Left kidney (tissue), 8 donors: ENCODE results near the gene KCNC1. TPM values are rescaled to one million over a fixed set of nuclear protein-coding genes. Genes with fewer than 3 reads are reported as not detected.

Source experiments
- DNase-seq: peaks from one replicate; pipeline ENCODE4 v3.0.0-alpha.2; 2013
- long read RNA-seq, 8 donors: transcript quantifications; one replicate each; lab custom pipeline, GENCODE V29; 2026
- polyA plus RNA-seq: library from polyadenylated mRNA; unstranded; fragments of 120-200 nt; gene quantifications from one replicate; pipeline ENCODE4 v1.2.1, GENCODE V29; 2013; ENCODE audit not compliant: insufficient read length

KCNC1 gene
- 1.5 TPM for polyA plus RNA-seq
- long read RNA-seq, donor 1, full-length matches to known transcripts = 1 of 1 reads
- long read RNA-seq, donor 1, partial matches to known transcripts = 0 of 1 reads
- long read RNA-seq, donor 1, other reads (novel, unspliced or antisense) = 0 of 1 reads
- long read RNA-seq, donor 2 = 0 reads
- long read RNA-seq, donor 3, full-length matches to known transcripts = 1 of 1 reads
- long read RNA-seq, donor 3, partial matches to known transcripts = 0 of 1 reads
- long read RNA-seq, donor 3, other reads (novel, unspliced or antisense) = 0 of 1 reads
- long read RNA-seq, donor 4 = 0 reads
- long read RNA-seq, donor 5 = 0 reads
- long read RNA-seq, donor 6, full-length matches to known transcripts = 1 of 1 reads
- long read RNA-seq, donor 6, partial matches to known transcripts = 0 of 1 reads
- long read RNA-seq, donor 6, other reads (novel, unspliced or antisense) = 0 of 1 reads
- long read RNA-seq, donor 7 = 0 reads
- long read RNA-seq, donor 8 = 0 reads

DNA sequence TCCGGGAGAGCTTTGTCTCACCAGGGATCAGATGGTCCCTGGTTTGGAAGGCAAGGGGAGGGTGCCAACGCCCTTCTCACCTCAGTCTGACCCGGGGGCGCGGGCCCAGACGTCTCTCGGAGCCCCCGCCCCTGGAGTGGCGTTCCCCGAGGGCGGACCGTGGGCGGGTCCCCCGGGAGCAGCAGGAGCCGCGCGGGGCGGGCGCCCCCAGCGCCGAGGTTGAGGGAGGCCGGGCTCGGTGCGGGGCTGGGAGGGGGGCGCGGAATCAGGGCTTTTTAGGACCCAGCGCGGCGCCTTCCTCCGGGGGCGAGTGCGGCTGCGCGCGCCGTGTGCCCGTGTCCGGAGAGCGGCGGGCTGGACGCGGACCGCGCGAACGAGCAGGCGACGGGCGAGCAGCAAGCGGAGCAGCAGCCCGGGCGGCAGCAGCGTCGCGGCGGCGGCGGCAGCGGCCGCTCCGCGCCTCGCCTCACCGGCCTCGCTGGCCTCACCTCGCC is at the start of gene KCNC1:
Gene KCNC1, plus strand, starts transcription at position 364 of the 494 bp plus-strand sequence. CDS start 1,222 bp downstream, outside the sequence.
- DNase-seq = no peak

DNA sequence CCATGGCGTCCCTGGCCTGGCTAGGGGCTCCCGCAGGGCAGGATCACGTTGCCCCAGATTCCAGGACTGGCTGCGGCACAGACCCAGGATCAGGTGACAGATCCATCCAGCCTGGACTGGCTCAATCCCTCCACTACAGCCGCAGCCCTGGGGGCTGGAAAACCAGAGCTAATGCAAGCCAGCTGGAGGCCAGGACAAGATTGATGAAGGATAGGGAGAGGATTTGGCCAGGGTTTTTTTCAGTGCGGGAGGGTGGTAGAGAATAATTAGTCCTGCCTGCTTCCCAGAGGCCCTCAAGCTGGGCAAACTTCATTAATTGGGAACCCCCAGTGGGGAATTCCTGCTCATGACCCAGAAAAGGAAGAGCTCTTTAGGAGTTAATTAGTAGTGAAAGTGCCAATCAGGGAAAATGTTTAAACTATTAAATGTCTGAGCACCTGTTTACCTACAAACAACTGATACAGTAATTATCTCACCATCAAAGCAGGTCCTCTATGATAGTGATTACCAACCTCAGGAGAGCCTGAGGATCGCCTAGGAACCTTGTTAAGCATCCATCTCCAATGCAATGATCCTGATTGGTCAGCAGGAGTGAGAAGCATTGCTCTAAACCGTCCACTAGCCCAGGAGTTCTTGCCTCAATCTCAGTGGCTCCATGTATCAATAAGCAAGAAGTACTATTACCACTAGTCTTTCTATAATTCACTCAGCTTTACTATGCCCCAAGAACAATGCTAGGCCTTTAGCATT is 48.2 kb upstream of the KCNC1 start:
- no peak for DNase-seq

DNA sequence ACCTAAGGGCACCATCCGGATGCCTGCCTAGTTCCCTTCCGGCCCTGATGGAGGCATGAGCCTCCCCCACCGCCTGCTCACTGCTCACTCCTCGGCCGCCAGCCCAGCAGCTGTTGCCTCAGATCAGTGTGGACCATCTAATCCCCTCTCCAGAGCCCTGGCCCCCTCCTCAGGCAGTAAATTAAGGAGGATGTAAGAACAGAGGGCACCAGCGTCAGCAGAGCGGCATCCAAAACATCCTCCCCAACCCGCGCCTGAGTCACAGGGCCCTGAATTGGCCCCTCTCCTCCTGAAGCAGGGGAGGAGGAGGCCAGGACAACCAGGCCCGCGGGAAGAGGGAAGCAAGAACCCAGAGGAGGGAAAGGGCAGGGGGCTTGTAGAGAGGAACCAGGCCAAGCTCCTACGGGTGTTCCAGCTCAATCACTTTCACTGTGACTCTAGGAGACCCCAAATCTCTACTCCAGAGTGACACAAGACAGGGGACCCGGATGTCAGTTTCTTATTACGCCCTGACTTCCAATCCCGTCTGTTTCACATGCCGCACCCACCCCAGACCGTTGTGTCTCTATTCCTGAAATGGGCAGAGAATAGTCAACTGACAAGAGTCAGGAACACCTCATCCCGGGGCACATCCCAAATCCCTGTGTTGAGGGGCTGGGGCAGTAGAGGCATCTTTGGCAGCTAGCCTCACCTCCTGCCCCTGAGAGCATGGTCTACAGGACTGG is 46.5 kb upstream of the KCNC1 start:
- no peak for DNase-seq

DNA sequence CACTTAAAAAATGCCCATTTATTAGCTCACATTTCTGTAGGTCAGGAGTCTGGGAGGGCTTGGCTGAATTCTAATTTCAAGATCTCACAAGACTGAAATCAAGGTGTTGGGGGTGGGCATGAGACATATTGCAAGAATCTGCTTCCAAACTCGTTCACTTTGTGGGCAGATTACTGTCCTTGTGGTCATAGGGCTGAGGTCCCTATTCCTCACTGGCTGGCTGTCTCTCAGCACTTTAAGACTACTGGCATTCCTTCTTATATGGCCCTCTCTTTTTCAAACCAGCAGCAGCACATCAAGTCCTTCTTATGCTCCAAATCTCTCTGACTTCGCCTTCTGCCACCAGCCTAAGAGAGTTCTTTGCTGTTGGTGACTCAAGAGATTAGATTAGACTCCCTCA is 43.0 kb upstream of the KCNC1 start:
- no peak for DNase-seq

DNA sequence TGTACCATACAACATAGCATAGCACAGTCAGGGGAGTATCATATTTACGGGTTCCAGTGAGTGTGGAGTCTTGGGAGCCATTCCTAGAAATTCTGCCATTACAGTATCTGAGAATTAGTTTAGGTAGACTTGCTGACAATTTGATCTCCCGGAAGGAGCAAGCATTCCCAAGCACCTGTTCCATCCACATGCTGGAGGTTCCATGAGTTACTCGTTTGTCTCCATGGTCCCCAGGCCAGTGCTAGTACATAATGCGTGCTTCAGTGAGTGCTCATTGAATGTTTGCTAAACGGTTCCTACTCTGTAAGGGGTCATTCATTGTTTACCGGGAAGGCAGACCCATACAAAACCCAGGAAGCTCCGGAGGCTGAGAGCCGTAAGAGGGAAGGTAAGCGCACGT is 42.6 kb upstream of the KCNC1 start:
- DNase-seq = no peak

DNA sequence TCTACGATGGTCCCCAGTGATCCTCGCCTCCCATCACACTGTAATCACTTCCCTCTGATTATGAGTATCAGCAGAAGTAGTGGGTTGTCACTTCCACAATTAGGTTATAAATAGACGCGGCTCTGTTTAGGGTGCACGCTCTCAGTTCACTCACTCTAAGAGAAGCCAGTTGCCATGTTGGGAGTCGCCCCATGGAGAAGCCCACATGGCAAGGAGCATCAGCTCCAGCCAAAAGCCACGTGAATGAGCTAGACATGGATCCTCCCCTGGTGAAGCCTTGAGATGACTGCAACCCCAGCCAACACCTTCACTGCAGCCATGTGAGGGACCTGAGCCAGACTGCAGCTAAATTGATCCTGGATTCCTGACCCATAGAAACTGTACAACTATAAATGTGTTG is 41.6 kb upstream of the KCNC1 start:
- no peak for DNase-seq

DNA sequence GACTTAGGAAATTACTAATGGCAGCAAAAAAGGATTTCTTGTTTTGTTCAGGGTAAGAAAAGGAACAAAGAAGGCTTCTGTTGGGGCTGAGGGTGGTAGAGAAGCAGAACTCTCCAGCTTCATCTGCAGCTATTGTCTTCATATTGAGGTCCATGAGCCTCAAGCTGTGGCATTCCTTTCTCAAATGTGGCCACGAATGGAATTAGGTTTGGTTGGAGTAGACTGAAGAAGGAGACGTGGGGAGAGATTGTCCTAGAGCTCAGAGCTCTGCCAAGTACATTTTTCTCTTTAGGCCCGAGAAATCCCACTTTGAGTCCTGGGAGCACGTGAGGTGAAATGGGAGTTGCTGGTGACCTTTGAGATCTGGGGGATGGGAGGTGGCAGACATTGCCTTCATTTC is 41.0 kb upstream of the KCNC1 start:
- DNase-seq = no peak

DNA sequence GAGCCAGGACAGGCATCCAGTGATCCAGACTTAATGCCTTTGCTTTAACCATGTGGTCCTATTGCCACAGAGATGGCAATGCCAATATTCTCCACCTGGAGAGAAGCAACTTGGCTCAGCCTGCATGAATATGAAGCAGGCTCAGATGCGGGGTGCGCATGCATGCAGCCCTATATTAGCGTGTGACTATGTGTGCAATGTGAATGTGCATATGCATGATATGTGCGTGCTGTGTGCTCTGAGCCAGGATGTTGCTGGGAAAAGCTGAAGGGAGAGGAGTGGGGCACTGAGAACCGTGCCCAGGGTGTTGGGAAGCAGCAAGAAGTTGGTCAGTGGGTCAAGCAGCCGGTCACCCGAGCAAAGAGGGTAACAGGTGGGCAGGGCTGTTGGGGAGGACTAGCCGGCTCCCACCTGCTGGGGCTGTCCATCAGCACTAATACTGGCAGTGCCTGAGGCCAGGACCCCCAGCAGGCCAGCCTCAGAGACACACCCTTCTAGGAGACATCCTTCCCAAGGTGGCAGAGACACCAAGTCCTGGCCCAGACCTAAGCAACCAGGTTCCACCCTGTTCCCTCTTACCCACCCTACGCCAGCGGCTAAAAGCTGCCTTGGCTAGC is 40.0 kb upstream of the KCNC1 start:
- no peak for DNase-seq

DNA sequence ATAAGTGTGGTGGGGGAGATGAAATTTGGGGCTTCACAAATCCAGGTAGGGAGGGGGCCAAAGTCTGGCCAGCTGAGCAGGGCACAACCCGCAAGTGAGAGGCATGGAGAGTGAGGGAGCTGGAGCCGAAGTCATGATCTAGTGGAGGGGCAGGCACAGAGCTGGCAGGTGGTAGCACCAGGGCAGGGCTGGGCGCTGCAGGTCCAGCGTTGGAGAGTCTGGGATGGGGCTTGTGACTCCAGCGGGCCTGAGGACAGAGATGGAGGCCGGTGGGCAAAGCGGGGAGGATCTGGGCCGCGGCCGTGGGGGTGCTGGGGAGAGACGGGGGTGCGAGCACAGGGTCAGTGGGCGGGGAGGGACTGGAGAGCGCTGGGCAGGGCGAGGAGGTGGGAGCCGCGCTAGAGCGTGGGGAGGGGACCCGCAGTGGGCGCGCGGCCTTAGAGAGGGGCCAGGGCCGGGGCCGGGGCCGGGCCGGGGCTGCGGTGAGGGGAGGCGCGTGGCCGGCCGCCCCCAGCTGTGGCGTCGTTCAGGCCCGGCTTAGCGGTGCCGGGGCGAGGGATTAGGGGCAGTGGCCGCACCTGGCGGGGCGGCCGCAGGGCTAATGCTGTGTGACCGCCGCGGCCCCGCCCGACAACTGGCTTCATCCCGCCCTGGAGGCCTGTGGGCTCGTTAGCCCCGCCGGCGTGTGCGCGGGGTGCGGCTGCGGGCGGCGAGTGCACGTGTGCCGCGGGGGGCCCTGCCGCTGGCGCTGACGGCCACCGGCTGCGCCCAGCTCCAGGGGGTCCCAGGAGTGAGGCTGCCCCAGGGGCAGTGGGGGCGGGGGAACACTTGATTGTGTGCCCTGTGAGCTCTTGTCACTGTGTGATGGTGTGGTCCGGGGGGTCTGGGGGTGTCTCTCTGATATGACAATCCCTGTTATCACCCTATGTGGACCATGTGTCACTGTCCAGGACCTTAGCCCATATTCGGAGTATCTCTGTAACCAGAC is 38.8 kb upstream of the KCNC1 start:
- no peak for DNase-seq

DNA sequence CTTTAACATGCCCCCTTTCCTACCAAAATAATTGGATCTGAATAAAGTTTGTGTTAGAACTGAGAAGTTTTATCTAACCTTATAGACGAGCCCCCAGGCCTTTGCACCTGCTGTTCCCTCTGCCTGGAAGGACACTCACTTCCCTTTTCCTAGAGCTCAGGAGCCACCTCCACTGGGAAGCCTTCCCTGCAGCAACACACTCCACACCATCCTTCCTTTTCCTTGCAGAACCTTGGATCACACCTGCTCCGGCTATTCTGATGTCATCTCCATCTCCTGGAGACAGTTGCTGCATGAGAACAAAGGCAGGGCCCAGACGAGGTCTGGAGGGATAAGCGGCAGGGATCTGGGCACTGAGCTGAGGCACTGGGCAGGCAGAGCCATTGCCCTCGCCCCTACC is 37.8 kb upstream of the KCNC1 start:
- no peak for DNase-seq

DNA sequence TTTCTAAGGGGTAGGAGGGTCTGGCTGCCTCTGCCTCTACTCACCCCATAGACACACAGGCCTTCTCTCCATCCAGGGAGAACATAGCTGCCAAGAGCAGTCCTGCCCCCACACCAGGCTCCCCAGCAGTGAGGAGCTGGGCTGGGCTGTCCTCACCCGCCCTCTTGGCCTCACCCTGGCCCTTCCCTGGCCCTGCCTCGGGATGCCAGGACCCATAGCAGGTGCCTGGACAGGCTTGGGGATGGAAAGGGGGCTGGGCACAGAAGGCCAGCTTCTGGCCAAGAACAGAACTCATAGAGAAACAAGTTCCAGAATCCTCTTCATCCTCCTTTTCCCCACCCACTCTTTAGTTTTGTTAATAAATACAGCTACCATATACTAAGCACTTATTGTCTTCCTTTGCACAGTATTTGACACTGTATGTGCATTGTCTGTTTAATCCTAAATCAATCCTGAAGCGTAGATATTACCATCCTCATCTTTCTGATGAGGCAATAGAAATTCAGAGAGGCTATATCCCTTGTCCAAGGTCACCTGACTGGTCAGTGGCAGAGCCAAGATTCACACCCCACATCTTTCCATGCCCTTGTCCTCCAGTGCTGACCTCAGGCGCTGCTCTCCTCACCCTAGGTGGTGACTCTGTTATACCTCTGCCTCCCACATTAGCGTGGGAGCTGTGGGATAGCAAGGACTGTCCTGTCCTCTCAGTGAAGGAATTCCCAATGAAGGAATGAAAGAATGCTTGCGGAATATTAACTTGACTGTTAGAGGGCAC is 37.2 kb upstream of the KCNC1 start:
- no peak for DNase-seq

DNA sequence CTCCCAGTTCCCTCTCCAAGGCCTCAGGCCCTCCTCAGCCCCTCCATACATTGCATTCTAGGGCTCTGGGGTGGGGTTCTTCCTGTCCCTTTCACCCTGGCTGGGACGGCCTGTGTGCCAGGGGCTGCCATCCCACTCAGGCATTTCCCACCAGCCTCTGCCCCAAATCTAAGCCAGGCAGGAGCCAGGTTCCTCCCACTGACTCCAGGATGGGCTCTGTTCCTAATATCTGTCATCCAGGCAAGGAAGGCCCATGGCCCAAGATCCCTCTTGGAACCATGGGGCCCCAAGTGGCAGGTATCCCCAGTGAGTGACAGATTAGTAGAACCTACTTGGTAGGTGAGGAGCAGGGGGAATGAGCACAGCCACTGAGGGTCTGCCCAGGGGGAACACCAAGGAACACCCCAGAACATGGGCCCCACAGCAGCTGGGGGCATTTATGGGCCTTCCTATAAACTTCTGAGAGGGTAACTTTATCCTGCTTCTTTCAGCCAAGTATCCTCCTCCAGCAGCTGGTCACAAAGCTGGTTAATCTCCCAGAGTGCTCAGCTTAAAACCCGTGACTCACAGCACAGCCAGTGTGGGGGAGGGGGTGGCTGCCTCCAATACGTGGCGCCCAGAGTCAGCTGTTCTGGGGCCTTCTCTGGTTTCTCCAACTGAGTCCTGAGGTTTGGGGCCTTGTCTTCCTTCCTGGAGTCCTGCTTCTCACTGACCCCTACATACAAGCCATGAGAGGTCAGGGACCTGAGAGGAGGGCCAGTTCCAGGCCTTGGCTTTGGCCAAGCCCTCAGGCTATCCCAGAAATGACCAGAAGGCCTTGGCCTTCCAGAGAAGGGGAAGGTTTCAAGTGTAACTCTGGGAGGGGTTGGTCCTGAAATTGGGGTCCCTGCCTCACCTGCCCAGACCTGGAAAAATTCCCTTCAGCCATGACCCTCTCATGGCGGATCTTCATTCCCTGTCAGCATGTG is 35.1 kb upstream of the KCNC1 start:
- no peak for DNase-seq

DNA sequence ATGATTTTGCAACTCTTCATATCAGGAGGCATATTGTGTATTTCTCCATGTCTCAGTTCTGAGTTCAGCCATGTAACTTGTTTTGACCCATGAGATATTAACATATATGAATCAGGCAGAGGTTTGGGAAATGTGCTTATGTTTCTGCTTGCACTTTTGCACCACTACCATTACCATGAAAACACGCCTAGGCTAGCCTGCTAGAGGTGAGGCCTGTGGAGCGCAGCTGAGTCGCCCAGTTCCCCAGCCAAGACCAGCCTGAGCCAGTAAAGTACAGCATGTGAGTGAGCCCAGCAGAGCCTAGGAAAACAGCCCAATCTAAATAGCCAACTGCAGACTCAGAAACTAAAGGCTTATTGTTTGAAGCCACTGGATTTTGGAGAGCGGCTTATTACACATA is 33.6 kb upstream of the KCNC1 start:
- DNase-seq = no peak

DNA sequence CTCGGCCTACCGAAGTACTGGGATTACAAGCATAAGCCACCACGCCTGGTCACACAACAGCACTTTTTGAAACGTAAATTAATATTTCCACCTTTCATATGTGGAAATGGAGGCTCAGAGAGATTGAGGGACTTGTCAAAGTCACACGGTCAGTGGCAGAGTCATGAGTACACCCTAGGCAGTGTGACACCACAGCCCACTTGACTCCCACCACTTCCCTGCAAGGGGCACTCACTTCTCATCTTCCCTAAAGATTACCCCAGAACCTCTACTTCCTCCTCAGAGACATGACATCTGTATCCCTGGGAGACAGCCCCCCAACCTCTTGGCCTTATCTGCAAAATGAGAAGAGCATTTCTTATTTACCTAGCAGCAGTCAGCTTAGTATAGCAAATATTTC is 31.7 kb upstream of the KCNC1 start:
- DNase-seq = no peak

DNA sequence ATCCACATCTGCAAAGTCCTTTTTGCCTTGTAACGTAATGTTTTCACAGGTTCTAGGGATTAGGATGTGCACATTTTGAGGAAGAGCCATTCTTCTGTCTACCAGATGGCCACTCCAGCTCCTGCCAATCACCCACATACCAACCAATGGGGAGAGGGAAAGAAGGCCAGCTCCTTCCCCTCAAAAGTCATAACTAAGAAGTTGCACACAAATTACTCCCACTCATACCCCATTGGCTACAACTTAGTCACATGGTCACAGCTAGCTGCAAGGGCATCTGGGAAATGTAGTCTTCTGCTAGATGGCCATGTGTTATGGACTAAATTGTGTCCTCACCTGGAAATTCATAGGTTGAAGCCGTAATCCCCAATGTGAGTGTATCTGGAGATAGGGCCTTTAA is 30.6 kb upstream of the KCNC1 start:
- DNase-seq = no peak

DNA sequence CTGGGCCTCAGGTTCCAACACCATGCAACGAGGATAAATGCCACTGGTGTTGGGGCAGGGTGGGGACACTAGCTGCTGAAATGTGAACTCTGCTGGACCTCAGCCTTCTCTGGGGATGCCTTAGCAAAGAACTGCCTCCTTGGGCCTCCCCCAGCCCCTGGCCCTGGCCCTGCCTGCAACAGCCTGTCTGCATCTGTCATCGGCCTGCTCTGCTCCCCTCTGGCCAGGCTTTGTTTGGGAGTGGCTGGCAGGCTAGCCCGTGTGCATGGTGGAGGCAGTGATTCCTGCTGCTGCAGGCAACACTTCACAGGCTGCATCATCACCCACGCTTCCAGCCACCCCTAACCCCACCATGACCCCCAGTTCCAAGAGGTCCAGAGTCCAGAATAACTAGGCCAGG is 26.8 kb upstream of the KCNC1 start:
- no peak for DNase-seq

DNA sequence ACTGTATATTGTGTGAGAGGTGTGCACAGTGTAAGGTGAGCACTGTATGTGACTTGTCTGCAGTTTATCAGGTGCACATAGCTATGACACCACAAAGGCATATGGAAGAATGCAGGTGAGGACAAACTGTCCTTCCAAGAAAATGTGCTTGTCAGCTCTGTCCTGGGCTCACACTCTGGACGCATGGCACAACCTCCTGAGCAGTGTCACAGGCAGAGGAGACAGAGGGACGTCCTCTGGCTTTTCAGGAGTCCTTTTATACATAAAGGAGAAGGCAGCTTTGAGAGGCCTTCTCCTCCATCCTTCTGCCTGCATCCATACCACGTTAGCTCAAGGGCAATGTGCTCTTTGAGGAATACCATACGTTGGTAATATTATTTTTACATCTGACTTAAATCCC is 22.7 kb upstream of the KCNC1 start:
- no peak for DNase-seq

DNA sequence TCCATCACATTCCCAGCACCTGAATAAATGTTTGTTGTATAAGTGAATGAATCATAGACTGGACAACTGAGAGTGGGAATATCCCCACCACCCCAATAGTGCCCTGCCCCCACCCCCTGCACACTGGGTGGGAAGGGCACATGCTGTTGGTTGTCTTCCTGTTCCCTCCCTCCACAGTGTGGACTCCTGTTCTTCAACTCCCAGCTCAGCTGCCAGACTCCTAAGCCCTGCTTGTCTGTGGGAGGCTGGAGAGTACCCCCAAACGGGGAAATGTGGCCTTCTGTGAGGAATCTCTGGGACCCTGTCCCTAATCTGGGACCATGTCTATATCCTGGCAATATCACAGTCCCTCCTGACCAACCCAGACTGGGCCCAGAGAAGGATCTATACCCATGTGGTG is 20.7 kb upstream of the KCNC1 start:
- DNase-seq = no peak

DNA sequence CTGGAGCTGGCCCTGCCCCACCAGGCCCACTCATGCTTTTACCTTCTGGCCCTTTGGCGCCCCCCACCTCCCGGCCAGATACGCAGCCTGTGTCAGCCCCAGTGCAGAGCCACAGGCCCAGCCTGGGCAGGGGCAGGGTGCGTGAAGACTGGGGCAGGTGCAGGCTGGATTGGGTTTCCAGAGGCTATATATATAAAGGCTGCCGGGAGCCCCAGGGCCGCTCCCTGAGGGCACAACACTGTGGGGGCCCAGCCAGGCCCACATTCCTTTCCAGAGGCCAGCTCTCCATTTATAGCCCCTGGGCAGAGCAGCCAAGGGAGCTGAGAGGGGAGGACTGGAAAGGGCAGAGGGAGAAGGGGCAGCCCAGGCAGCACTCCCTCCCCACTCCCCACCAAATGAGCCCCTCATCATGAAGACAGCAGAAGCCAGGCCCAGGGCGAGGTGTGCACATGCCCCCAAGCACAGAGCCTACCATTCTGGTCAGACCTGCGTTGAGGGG is 20.2 kb upstream of the KCNC1 start:
- DNase-seq = no peak
